Measurements from ENCODE around the gene SUPT20H. TPM values are rescaled to one million over a fixed set of nuclear protein-coding genes. Genes with fewer than 3 reads are reported as not detected.

The SUPT20H gene
- total and polyA plus RNA-seq, 10 of the 15 experiments (the other 5 are each of a cell fraction or from before 2014, with no cell fraction given) = 12.3 to 69.8 (median 47.5) TPM

- POLR2A ChIA-PET = no interaction called here
- SMC1A ChIA-PET (ENCODE audit: uncharacterized antibody, unreplicated experiment) = interaction anchor here (0.6 to 1.0 kb wide), 2 partner anchors 16 to 541 kb away, joined by 3 read pairs; no protein-coding TSS in a partner anchor
- Histone ChIP-seq H3K27ac (ENCODE audit: control insufficient read depth, insufficient read depth) (no peak overlapping the region), H3K79me2 (ENCODE audit: control insufficient read depth, insufficient read depth, low read length) (no peaks in the 10 kb centered on the region), H3K4me1 (ENCODE audit: control insufficient read depth, insufficient read depth, low read length) (no peaks in the 10 kb centered on the region), H3K27me3 (replicated peaks in 1 of 2; ENCODE audit: control insufficient read depth in 2 of 2, insufficient read depth in 2 of 2, low read length in 1 of 2) (no peaks in the 10 kb centered on the region), H3K36me3 (ENCODE audit: control insufficient read depth in 2 of 2, insufficient read depth in 2 of 2, low read length in 1 of 2) (peaks cover 0 to 9% of the 10 kb centered on the region in 2 experiments; a peak in 3 of 4 replicates), H2AFZ (ENCODE audit: control insufficient read depth, low read depth, low read length) (no peak overlapping the region), H4K20me1 (ENCODE audit: control insufficient read depth, insufficient read depth) (no peaks in the 10 kb centered on the region), H3K9me3 (replicated peaks; ENCODE audit: control insufficient read depth, insufficient read depth, low read length) (no peaks in the 10 kb centered on the region), H3K9ac (ENCODE audit: control insufficient read depth, insufficient read depth, low read length) (no peak overlapping the region), H3K4me2 (ENCODE audit: control insufficient read depth, insufficient read depth) (no peak overlapping the region), H3K4me3 (no peak overlapping the region)
- no peak for DNase-seq (ENCODE audit: low read depth, low spot score)
- WGBS (ENCODE audit: insufficient coverage, insufficient replicate concordance, low lambda C conversion rate, missing lambda C conversion rate) = 98% methylated on average over 2 of the region's 2 CpGs
- no peak for FAIRE-seq
- RAD21 ChIA-PET (ENCODE audit: unreplicated experiment) = no interaction called here
- ATAC-seq = no peak
- CTCF ChIA-PET = no interaction called here
- intact Hi-C loops (cut with micrococcal nuclease; ENCODE audit: unreplicated experiment) (no loop called here), in situ Hi-C loops (cut with MboI) (no loop called here)
- no TSS peak for BruUV-seq (replicated peaks)
- TF ChIP-seq USF1 (IDR thresholded peaks at IDR 0.05; ENCODE audit: borderline replicate concordance, extremely low read length, insufficient read depth, low read depth, low read length) (no peak), HDAC2 (IDR thresholded peaks at IDR 0.05) (no peak), CUX1 (IDR thresholded peaks at IDR 0.05; ENCODE audit: insufficient replicate concordance, low read depth, low read length) (no peak), ZNF687 (IDR thresholded peaks at IDR 0.05) (no peak), BMI1 (IDR thresholded peaks at IDR 0.05; ENCODE audit: borderline replicate concordance) (no peak), JUNB (IDR thresholded peaks at IDR 0.05) (no peak), RFX5 (IDR thresholded peaks at IDR 0.05; ENCODE audit: low read depth, low read length) (no peak), MEF2B (IDR thresholded peaks at IDR 0.05; ENCODE audit: partially characterized antibody, poor library complexity, severe bottlenecking) (no peak), TBL1XR1 (IDR thresholded peaks at IDR 0.05; ENCODE audit: low read depth, low read length) (no peak), SUPT20H (IDR thresholded peaks at IDR 0.05; ENCODE audit: borderline replicate concordance, control insufficient read depth, low read depth, low read length) (no peak), BRCA1 (IDR thresholded peaks at IDR 0.05; ENCODE audit: low read depth, low read length) (no peak)
- TF ChIP-seq, protein P1, sequence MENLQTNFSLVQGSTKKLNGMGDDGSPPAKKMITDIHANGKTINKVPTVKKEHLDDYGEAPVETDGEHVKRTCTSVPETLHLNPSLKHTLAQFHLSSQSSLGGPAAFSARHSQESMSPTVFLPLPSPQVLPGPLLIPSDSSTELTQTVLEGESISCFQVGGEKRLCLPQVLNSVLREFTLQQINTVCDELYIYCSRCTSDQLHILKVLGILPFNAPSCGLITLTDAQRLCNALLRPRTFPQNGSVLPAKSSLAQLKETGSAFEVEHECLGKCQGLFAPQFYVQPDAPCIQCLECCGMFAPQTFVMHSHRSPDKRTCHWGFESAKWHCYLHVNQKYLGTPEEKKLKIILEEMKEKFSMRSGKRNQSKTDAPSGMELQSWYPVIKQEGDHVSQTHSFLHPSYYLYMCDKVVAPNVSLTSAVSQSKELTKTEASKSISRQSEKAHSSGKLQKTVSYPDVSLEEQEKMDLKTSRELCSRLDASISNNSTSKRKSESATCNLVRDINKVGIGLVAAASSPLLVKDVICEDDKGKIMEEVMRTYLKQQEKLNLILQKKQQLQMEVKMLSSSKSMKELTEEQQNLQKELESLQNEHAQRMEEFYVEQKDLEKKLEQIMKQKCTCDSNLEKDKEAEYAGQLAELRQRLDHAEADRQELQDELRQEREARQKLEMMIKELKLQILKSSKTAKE (IDR thresholded peaks at IDR 0.05; ENCODE audit: low read depth, poor library complexity, severe bottlenecking) = no peak
These were observed 31.8 kb downstream of the SUPT20H start for GRCh38 chr13:37027639-37028038.

Measured in GM12878 (cell line).